NCI-H526 (cell line): ENCODE measurements around the gene GPER1.
"Not testable (repeated sequence)": the region's sequence is repeated elsewhere in the genome, so short reads cannot be mapped to it uniquely, and the experiment has no call there.

Experiments used
- DNase-seq, 2 experiments: peaks; one replicate each; lab custom pipeline; 2025; lab: John Stamatoyannopoulos, UW

Gene GPER1

GRCh38 chr7:1087952-1088920, at the start of gene GPER1:
TSS of gene GPER1 (plus strand) at chr7:1088113. CDS start at chr7:1091729, 3,616 bp downstream.
- peak in 1 of 2 experiments; percentile 48 for DNase-seq

DNA sequence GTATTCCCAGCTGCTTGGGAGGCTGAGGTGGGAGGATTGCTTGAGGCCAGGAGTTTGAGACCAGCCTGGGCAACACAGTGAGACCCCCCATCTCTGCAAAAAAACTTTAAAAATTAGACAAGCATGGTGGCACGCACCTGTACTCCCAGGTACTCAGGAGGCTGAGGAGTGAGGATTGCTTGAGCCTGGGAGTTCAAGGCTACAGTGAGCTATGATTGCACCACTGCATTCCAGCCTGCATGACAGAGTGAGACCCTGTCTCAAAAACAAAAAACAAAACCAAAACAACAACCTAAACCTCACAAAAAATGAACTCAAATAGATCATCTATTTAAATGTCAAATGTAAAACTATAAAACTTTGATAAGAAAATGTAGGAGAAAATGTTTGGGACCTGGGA, 47.7 kb upstream of the GPER1 start:
- not testable (repeated sequence) for DNase-seq

DNA sequence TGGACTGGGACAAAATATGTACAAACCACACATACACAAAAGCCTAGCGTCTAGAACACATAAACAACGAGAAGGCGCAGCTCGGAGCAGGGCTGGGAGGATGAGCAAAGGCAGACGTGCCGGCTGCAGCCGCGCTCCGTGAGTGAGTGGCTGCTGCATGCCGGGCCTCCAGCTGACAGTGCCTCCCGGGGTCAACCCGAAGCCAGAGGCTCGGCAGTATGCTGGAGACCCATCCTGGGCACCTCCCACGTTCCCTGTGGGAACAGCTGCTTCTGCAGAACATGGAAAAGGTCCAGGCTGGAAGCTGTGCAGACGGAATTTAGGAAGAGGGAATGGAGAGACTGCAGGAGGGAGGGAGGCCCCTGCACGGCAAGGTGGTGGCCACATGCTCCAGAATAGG, 47.1 kb upstream of the GPER1 start:
- DNase-seq, result no peak

DNA sequence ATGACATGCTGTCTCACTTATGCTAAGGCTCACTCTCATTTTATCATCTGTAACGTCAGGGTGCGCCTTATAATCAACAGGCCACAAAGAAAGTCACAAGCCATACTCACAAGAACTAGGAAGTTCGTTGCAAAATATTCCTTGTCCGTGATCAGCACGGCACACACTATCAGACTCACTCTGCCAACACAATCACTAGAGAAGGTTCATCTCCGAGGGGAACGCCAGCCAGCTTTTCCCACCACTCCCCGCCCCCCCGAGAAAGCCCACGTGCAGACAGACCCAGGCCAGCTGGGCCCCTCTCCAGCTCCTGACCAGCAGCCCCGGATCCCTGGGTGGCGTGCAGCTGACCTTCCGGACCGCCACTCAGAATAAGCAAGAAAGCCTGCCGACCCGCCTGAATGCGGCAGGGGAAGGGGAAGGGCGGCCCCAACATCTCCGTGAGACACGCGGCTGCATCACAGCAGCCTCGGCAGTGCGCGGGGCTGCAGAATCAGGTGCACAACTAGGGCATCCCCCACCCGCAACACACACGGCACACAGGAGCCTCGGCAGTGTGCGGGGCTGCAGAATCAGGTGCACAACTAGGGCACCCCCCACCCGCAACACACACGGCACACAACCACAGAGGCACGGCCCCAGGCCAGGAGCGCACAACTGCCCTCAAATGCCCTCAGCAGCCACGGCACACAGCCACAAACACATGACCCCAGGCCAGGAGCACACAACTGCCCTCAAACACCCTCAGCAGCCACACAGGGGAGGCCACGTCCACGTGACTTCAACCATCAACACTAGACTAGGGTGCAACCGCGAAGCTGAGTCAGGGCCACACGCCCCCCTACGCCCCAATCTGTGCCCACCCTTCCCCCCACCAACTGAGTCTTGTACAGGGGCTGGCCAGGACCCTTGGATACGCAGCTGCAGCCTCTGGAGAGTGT, 46.1 kb upstream of the GPER1 start:
- no peak for DNase-seq

DNA sequence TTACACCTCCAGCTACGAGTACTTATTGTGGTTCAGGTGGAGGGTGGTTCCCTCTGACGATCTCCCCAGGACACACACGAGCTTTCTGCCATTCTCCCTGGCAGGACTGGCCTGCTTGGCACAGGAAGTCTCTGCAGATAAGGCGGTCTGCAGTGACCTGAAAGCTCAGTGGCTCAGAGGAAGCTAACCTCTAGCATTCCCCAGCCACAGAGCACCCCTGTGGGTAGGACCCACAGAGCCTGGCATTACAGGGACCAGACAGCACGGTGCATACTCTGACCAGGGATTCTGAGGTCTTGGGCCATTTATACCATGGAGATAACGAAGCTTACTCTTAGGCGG, 45.5 kb upstream of the GPER1 start:
- DNase-seq, result no peak

GRCh38 chr7:1043552-1044188, 44.2 kb upstream of the GPER1 start:
- DNase-seq, result no peak

GRCh38 chr7:1044189-1045068, 43.5 kb upstream of the GPER1 start, which contains the start of gene GPR146:
TSS of gene GPR146 (plus strand) at chr7:1044546. CDS start at chr7:1057516, 12,970 bp downstream.
- DNase-seq, result peak; percentile 78 to 98

GRCh38 chr7:1045069-1046063, 42.5 kb upstream of the GPER1 start:
- DNase-seq, result no peak

GRCh38 chr7:1046722-1047679, 40.9 kb upstream of the GPER1 start:
- DNase-seq, result peak; percentile 57 to 67

GRCh38 chr7:1049006-1049741, 38.7 kb upstream of the GPER1 start:
- DNase-seq, result no peak

GRCh38 chr7:1049801-1050200, 38.1 kb upstream of the GPER1 start:
- DNase-seq, result no peak

GRCh38 chr7:1050254-1050906, 37.5 kb upstream of the GPER1 start:
- DNase-seq, result no peak

GRCh38 chr7:1050956-1051690, 36.8 kb upstream of the GPER1 start:
- DNase-seq, result no peak

DNA sequence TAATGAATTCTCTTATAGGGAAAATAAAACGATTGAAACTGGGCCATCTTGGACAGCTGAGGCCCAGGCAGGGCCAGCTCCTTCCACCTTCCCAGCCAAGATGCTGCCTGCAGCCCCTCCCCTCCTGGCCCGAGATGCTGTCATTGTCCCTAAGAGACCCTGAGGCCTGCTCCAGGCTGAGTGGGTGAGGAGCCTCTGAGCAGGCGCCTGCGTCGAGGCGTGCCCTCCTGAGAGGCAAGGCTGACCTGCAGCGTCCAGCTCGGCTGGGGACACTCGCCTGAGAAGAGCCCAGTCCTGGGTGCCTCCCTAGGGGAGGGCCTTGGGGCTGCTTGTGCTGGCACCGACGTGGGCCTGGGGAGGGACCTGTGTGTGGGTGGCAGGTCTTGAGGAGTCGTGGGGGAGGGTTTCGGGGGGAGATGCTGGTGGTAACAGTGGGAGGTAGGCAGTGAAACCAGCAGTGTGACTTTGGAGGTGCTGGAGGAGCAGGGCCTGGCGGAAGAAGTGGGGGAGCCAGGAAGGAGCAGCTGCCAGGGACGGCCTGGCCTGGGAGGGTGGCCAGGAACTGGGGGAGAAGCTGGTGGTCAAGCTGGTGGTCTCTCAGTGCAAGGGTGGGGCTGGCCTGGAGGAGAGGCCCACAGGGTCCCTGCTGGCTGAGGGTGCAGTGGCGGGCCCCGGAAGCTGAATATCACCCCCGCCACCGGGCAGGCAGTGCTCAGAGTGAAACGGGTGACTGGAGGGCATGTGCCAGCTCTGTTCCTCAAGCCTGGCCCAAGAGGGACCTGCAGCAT, 35.7 kb upstream of the GPER1 start:
- no peak for DNase-seq

GRCh38 chr7:1053002-1053411, 34.9 kb upstream of the GPER1 start:
- no peak for DNase-seq
